Brain microvascular endothelial cell (primary cell): Measurements from ENCODE around the gene AGMO.

Source experiments
- DNase-seq: peaks from one replicate; pipeline ENCODE4 v3.0.0-alpha.2; 2020
- H3K27ac ChIP-seq: fragments of 250-450 bp; sonication (Bioruptor Pico); 2 replicates; pipeline ENCODE4 v1.5.1; 2020; ENCODE audit warnings: mild to moderate bottlenecking, moderate library complexity
- H3K27me3 ChIP-seq: fragments of 250-450 bp; sonication (Bioruptor Pico); replicated peaks from 2 replicates; pipeline ENCODE4 v1.5.1; 2020; ENCODE audit warnings: mild to moderate bottlenecking
- H3K36me3 ChIP-seq: fragments of 250-450 bp; sonication (Bioruptor Pico); replicated peaks from 2 replicates; pipeline ENCODE4 v1.5.1; 2020; ENCODE audit warnings: mild to moderate bottlenecking
- H3K4me3 ChIP-seq: 2 replicates; pipeline ENCODE4 v1.5.1; 2011; ENCODE audit warnings: low read depth, mild to moderate bottlenecking, control low read depth, low read length, moderate library complexity
- CTCF ChIP-seq: IDR thresholded peaks from 2 replicates; pipeline ENCODE4 v1.5.1; 2011; ENCODE audit warnings: low read depth, mild to moderate bottlenecking, moderate library complexity, low read length, control low read depth, inconsistent platforms; ENCODE audit errors: missing control alignments
- in situ Hi-C: cut with HindIII; loops from 2 replicates; pipeline ENCODE4 v1.10.0; 2017; ENCODE audit warnings: low sequenced_read_pairs, low pct_ligation_motif_present

The AGMO gene

GRCh38 chr7:15378494-15379145 is 183.2 kb downstream of the AGMO start:
- no peak overlapping the region for H3K4me3 ChIP-seq
- no peaks in the 10 kb centered on the region for H3K36me3 ChIP-seq
- no peak overlapping the region for H3K27ac ChIP-seq
- no peak for TF ChIP-seq CTCF
- no peak for DNase-seq
- H3K27me3 ChIP-seq = no peaks in the 10 kb centered on the region
- in situ Hi-C loops = no loop called here

- DNase-seq = no peak
- Histone ChIP-seq H3K36me3 (no peaks in the 10 kb centered on the region), H3K27me3 (no peaks in the 10 kb centered on the region), H3K4me3 (no peak overlapping the region), H3K27ac (no peak overlapping the region)
- in situ Hi-C loops = no loop called here
- TF ChIP-seq CTCF = no peak
These were observed 185.2 kb downstream of the AGMO start for GRCh38 chr7:15376600-15376999.

GRCh38 chr7:15370441-15370840 is 191.4 kb downstream of the AGMO start:
- no peaks in the 10 kb centered on the region for H3K36me3 ChIP-seq
- no peaks in the 10 kb centered on the region for H3K27me3 ChIP-seq
- no peak overlapping the region for H3K27ac ChIP-seq
- no peak for TF ChIP-seq CTCF
- H3K4me3 ChIP-seq = no peak overlapping the region
- DNase-seq = no peak
- in situ Hi-C loops = no loop called here

- no peak for TF ChIP-seq CTCF
- H3K27ac ChIP-seq = no peak overlapping the region
- no peaks in the 10 kb centered on the region for H3K36me3 ChIP-seq
- no peaks in the 10 kb centered on the region for H3K27me3 ChIP-seq
- in situ Hi-C loops = no loop called here
- DNase-seq = no peak
- no peak overlapping the region for H3K4me3 ChIP-seq
These were observed 193.2 kb downstream of the AGMO start for GRCh38 chr7:15368653-15369052.

- no peak for DNase-seq
- Histone ChIP-seq H3K36me3 (no peaks in the 10 kb centered on the region), H3K27me3 (no peaks in the 10 kb centered on the region), H3K27ac (no peak overlapping the region), H3K4me3 (no peak overlapping the region)
- no peak for TF ChIP-seq CTCF
- in situ Hi-C loops = no loop called here
These were observed 193.9 kb downstream of the AGMO start for GRCh38 chr7:15367897-15368296.

- TF ChIP-seq CTCF = no peak
- no peak for DNase-seq
- Histone ChIP-seq H3K36me3 (no peaks in the 10 kb centered on the region), H3K27me3 (no peaks in the 10 kb centered on the region), H3K27ac (no peak overlapping the region), H3K4me3 (no peak overlapping the region)
- in situ Hi-C loops = no loop called here
These were observed 203.7 kb downstream of the AGMO start for GRCh38 chr7:15358112-15358511.
